MM.1S (cell line): ENCODE data around the gene KCNS3.

Source experiments
- CTCF ChIP-seq: fragments of 300-600 bp; sonication (generic); IDR thresholded peaks from 2 replicates; pipeline ENCODE4 v1.5.1; 2016; ENCODE audit warnings: antibody characterized with exemption, low read length, mixed read lengths
- EZH2 ChIP-seq: fragments of 300-600 bp; sonication (generic); optimal IDR thresholded peaks from 2 replicates; pipeline ENCODE3; 2017; ENCODE audit warnings: low read depth, mild to moderate bottlenecking, antibody characterized with exemption, low read length, mixed read lengths
- EZH2phosphoT487 ChIP-seq: fragments of 300-600 bp; sonication (generic); IDR thresholded peaks from 2 replicates; pipeline ENCODE4 v1.6.1; 2018; ENCODE audit warnings: antibody characterized with exemption, low read length

DNA sequence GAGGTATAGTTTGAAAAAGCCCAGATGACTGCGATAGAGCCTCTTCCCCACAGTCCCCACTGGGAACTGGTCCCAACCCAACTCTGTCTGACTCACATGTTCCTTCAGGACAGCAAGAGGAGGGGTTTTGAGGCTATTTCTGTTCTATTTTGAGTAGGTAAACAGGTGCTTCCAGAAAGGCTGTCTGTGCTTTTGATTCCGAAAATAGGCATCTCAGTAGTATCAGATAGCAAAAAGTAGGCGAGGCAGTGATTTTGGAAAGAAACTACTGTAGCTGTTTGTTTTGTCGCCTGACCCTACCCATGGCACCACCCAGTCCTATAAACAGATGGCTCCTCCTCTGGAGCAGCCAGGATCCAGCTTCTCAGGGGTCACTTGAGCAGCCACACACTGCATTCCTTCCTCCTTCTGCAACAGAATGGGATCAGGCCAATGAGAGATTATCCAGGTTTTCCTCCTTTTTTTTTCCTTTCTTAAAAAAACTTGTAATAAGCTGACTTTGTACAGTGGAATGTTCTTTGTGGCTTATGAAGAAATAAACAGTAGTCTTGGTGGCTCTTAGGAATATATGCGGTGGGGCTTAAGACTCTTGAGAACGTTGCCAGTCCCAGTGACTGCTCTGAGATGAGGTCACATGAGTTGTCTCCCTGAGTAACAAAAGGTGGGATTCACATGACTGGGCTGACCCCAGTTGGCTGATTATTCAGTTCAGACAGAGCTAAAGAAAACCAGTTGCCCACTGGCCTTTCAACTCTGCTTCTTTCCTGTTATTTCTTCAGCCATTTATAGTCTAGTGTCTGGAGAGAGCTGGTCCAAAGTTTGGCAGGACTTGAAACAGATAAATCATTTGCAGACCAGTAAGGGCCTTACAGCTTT lies 98.6 kb downstream of the KCNS3 start:
- TF ChIP-seq CTCF: no peak
- no peak for TF ChIP-seq EZH2phosphoT487
- TF ChIP-seq EZH2: no peak
